HL-60 (cell line): ENCODE results near the gene CBARP.

Experiments
- CTCF ChIP-seq: IDR thresholded peaks from one replicate; pipeline ENCODE4 v1.5.1; 2011; ENCODE audit warnings: low read length, control low read depth, inconsistent platforms; ENCODE audit not compliant: insufficient read depth
- GABPA ChIP-seq: IDR thresholded peaks from 2 replicates; pipeline ENCODE4 v1.6.1; 2012; ENCODE audit warnings: low read depth
- POLR2AphosphoS5 ChIP-seq: IDR thresholded peaks from 2 replicates; pipeline ENCODE4 v1.6.1; 2012; ENCODE audit warnings: low read depth
- REST ChIP-seq: IDR thresholded peaks from 2 replicates; pipeline ENCODE4 v1.6.1; 2012; ENCODE audit warnings: low read depth; ENCODE audit not compliant: insufficient replicate concordance
- SPI1 ChIP-seq: IDR thresholded peaks from 2 replicates; pipeline ENCODE4 v1.6.1; 2012; ENCODE audit warnings: low read depth, mild to moderate bottlenecking, borderline replicate concordance

- TF ChIP-seq CTCF (no peak), POLR2AphosphoS5 (no peak), SPI1 (no peak), REST (no peak), GABPA (no peak)
Measured at GRCh38 chr19:1262623-1263123, 24.9 kb upstream of the CBARP start.
